K562 (cell line): ENCODE data around the gene VSIG2. TPM values are rescaled to one million over a fixed set of nuclear protein-coding genes. Genes with fewer than 3 reads are reported as not detected.

Experiments used
- ATAC-seq: fragments of 200-7000 bp; cut with Tn5 transposase; 3 replicates; pipeline ENCODE4 v1.9.1; 2020; ENCODE audit warnings: moderate library complexity
- BruUV-seq: library from RNA; stranded (reverse); fragments of 400-500 nt; replicated peaks from 2 replicates; lab custom pipeline; 2021; lab: Mats Ljungman, UMichigan
- CTCF ChIA-PET: fragments of 300-600 bp; formaldehyde crosslinking; extraction: SDS; loops from one replicate; lab custom pipeline; 2021; ENCODE audit warnings: low intra/inter-chr PET ratio; lab: Yijun Ruan, JAX
- POLR2A ChIA-PET: fragments of 300-600, 350-650 bp; sonication (Branson Sonifier 250); formaldehyde crosslinking; extraction: SDS; loops from one replicate; lab custom pipeline; 2021; ENCODE audit warnings: antibody characterized with exemption, inconsistent platforms; lab: Yijun Ruan, JAX
- DNase-seq, 4 experiments: peaks; one replicate each; pipeline versions ENCODE4 v3.0.0 to v3.0.0-alpha.2; 2011 to 2018; ENCODE audit warnings: low spot score in 3 of 4, mixed read lengths in 3 of 4; ENCODE audit errors: extremely low read depth in 1 of 4
- FAIRE-seq: peaks from 2 replicates; lab custom pipeline; 2011; peaks lifted over from hg19 to GRCh38; lab: Jason Lieb, UNC
- H2AFZ ChIP-seq: 2 replicates; pipeline ENCODE4 v1.6.0; 2011; ENCODE audit warnings: low read depth, low read length, control low read depth, inconsistent platforms
- H3K27ac ChIP-seq: fragments of 200-600 bp; 3 replicates; pipeline ENCODE4 v1.8.0; 2011; ENCODE audit warnings: low read depth, mild to moderate bottlenecking, control low read depth, inconsistent platforms, low read length, moderate library complexity, mixed read lengths; ENCODE audit errors: extremely low read depth
- H3K27me3 ChIP-seq, 2 experiments: fragments of 300-600 bp in 1 of 2; 2 replicates in 1 of 2; 3 replicates in 1 of 2; pipeline versions ENCODE4 v1.6.0 to v1.8.0; 2011; ENCODE audit warnings: inconsistent platforms in 2 of 2, low read length in 2 of 2, mild to moderate bottlenecking in 1 of 2, mixed read lengths in 1 of 2, moderate library complexity in 1 of 2; ENCODE audit not compliant: control insufficient read depth in 2 of 2, insufficient read depth in 2 of 2
- H3K36me3 ChIP-seq: fragments of 300-600 bp; 3 replicates; pipeline ENCODE4 v1.8.0; 2011; ENCODE audit warnings: mild to moderate bottlenecking, low read length, inconsistent platforms; ENCODE audit not compliant: control insufficient read depth, insufficient read depth
- H3K4me1 ChIP-seq, 2 experiments: fragments of 200-600 bp in 1 of 2; replicated peaks in 1 of 2; 2 replicates in 1 of 2; 3 replicates in 1 of 2; pipeline versions ENCODE4 v1.5.1 to v1.8.0; 2011; ENCODE audit warnings: inconsistent platforms in 2 of 2, low read length in 2 of 2, mild to moderate bottlenecking in 1 of 2, mixed read lengths in 1 of 2, moderate library complexity in 1 of 2; ENCODE audit not compliant: control insufficient read depth in 2 of 2, insufficient read depth in 2 of 2
- H3K4me2 ChIP-seq: 2 replicates; pipeline ENCODE4 v1.6.1; 2011; ENCODE audit warnings: low read length, control low read depth, inconsistent platforms, mixed read lengths; ENCODE audit not compliant: insufficient read depth
- H3K4me3 ChIP-seq: fragments of 200-600 bp; sonication (generic), shearing (Covaris generic); 2 replicates; pipeline ENCODE4 v1.5.1; 2016; ENCODE audit warnings: control low read depth, inconsistent platforms
- H3K79me2 ChIP-seq: fragments of 200-600 bp; 3 replicates; pipeline ENCODE4 v1.8.0; 2011; ENCODE audit warnings: low read length, inconsistent platforms; ENCODE audit not compliant: control insufficient read depth, insufficient read depth
- H3K9ac ChIP-seq, 2 experiments: 2 replicates each; pipeline versions ENCODE4 v1.6.0 to v1.6.1; 2011; ENCODE audit warnings: low read depth in 2 of 2, low read length in 2 of 2, control low read depth in 1 of 2, inconsistent platforms in 1 of 2, mild to moderate bottlenecking in 1 of 2, mixed read lengths in 1 of 2; ENCODE audit not compliant: insufficient read depth in 1 of 2
- H3K9me1 ChIP-seq: one replicate; pipeline ENCODE4 v1.6.0; 2011; ENCODE audit warnings: inconsistent platforms, mild to moderate bottlenecking, low read length, moderate library complexity; ENCODE audit not compliant: control insufficient read depth, insufficient read depth
- H3K9me3 ChIP-seq: replicated peaks from 2 replicates; pipeline ENCODE4 v1.5.1; 2011; ENCODE audit warnings: low read depth, low read length, inconsistent platforms; ENCODE audit not compliant: control insufficient read depth, insufficient read depth
- H4K20me1 ChIP-seq: replicated peaks from 2 replicates; pipeline ENCODE4 v1.6.1; 2011; ENCODE audit warnings: low read length, inconsistent platforms, mixed read lengths; ENCODE audit not compliant: control insufficient read depth, insufficient read depth
- BHLHE40 ChIP-seq: IDR thresholded peaks from 2 replicates; pipeline ENCODE4 v1.6.1; 2011; ENCODE audit warnings: low read length, improper control_type of control experiment
- E2F5 ChIP-seq: sonication (generic); formaldehyde crosslinking; IDR thresholded peaks from 2 replicates; pipeline ENCODE4 v1.8.0; 2022; ENCODE audit warnings: mild to moderate bottlenecking, missing genetic modification reagents
- GATAD2B ChIP-seq: fragments of 450-650 bp; IDR thresholded peaks from 2 replicates; pipeline ENCODE4 v1.6.1; 2017; ENCODE audit warnings: mild to moderate bottlenecking, borderline replicate concordance
- KAT2B ChIP-seq: IDR thresholded peaks from one replicate; pipeline ENCODE4 v1.6.1; 2012; ENCODE audit warnings: low read depth, mild to moderate bottlenecking, control low read depth, inconsistent platforms, low read length, moderate library complexity
- MEF2A ChIP-seq: IDR thresholded peaks from 2 replicates; pipeline ENCODE4 v1.6.1; 2011; ENCODE audit warnings: low read depth, mild to moderate bottlenecking, low read length, moderate library complexity; ENCODE audit not compliant: control insufficient read depth
- RFX5 ChIP-seq: IDR thresholded peaks from 2 replicates; pipeline ENCODE4 v1.6.1; 2011; ENCODE audit warnings: low read depth, mild to moderate bottlenecking, improper control_type of control experiment, low read length
- ZNF318 ChIP-seq, 2 experiments: fragments of 450-650 bp; IDR thresholded peaks; 2 replicates each; pipeline ENCODE4 v1.6.1; 2016; ENCODE audit warnings: mild to moderate bottlenecking in 2 of 2, borderline replicate concordance in 1 of 2, low read depth in 1 of 2, moderate library complexity in 1 of 2
- ZNF512 ChIP-seq: IDR thresholded peaks from 2 replicates; pipeline ENCODE4 v1.6.1; 2016; ENCODE audit warnings: missing genetic modification characterization, missing compliant biosample characterization
- WGBS: fragments of 100-300 bp; shearing (Covaris generic); methylation state at CpG from one replicate; pipeline ENCODE4 v1.1.6; 2016; ENCODE audit warnings: low coverage, mixed read lengths; ENCODE audit not compliant: insufficient coverage; ENCODE audit errors: missing lambda C conversion rate; 5-methylcytosine and 5-hydroxymethylcytosine counted together
- in situ Hi-C: fragments of 300-500 bp; cut with MboI; formaldehyde crosslinking; loops from 4 replicates; pipeline ENCODE4 v1.15.0; 2018; ENCODE audit warnings: inconsistent platforms, mixed read lengths
- intact Hi-C: fragments of 100-400 bp; cut with micrococcal nuclease; formaldehyde crosslinking; loops from 2 replicates; pipeline ENCODE4 v1.14.2; 2022
- polyA plus RNA-seq, 8 experiments: library from polyadenylated mRNA; depleted of rRNA in 4 of 8; stranded (reverse) in 5 of 8; unstranded in 3 of 8; fragments of >200 nt; fragmentation: Nextera tagmentation in 2 of 8; fragmentation: Illumina TruSeq in 1 of 8; extraction: Ambion mirVana in 2 of 8; extraction: Trizol in 1 of 8; gene quantifications; 2 replicates each; pipeline versions ENCODE4 v1.2.1 to v1.2.3, GENCODE V29; 2011 to 2014; ENCODE audit warnings: inconsistent platforms in 1 of 8, missing spikeins in 1 of 8
- total RNA-seq, 7 experiments: library from RNA; depleted of rRNA in 6 of 7; stranded (reverse); fragments of >200 nt in 6 of 7; fragmentation: Illumina TruSeq in 2 of 7; extraction: Trizol in 2 of 7; gene quantifications; 2 replicates each; pipeline versions ENCODE4 v1.2.1 to v1.2.3, GENCODE V29; 2011 to 2021; ENCODE audit warnings: low replicate concordance in 1 of 7

VSIG2 gene
- total and polyA plus RNA-seq, 9 of the 15 experiments (the other 6 are each of a cell fraction or from before 2014, with no cell fraction given), result not detected

GRCh38 chr11:124756033-124756752 lies 4.1 kb upstream of the VSIG2 start:
- H3K4me1 ChIP-seq, result peaks cover 11 to 34% of the 10 kb centered on the region in 2 experiments; a peak in 4 of 5 replicates
- intact Hi-C loops (no loop called here), in situ Hi-C loops (no loop called here)
- H4K20me1 ChIP-seq, result no peaks in the 10 kb centered on the region
- FAIRE-seq (no peak), DNase-seq (no peak), ATAC-seq (no peak)
- no peak overlapping the region for H3K4me2 ChIP-seq
- H3K9me3 ChIP-seq, result no peaks in the 10 kb centered on the region
- WGBS, result 2% methylated on average over 9 of the region's 9 CpGs
- no peaks in the 10 kb centered on the region for H3K36me3 ChIP-seq
- no peak overlapping the region for H2AFZ ChIP-seq
- H3K27me3 ChIP-seq, result peaks cover 6 to 60% of the 10 kb centered on the region in 2 experiments; a peak in 4 of 5 replicates
- H3K27ac ChIP-seq, result no peak overlapping the region
- POLR2A ChIA-PET, result interaction anchor here (1.0 kb wide), 1 partner anchor 42 kb away, joined by 3 read pairs; no protein-coding TSS in a partner anchor
- no peak overlapping the region for H3K4me3 ChIP-seq
- BruUV-seq, result no TSS peak
- CTCF ChIA-PET, result interaction anchor here (0.5 kb wide), 1 partner anchor 58 kb away, joined by 3 read pairs; no protein-coding TSS in a partner anchor
- H3K9me1 ChIP-seq, result no peaks in the 10 kb centered on the region
- H3K79me2 ChIP-seq, result no peaks in the 10 kb centered on the region
- no peak overlapping the region for H3K9ac ChIP-seq
- TF ChIP-seq RFX5 (no peak), BHLHE40 (no peak), MEF2A (no peak), KAT2B (no peak), ZNF512 (tag) (no peak), GATAD2B (no peak), ZNF318 (IDR thresholded peaks at IDR 0.05; ENCODE audit: borderline replicate concordance in 1 of 2, low read depth in 1 of 2) (no peak), E2F5 (CRISPR knock-in tag) (no peak)
